Measurements from ENCODE around the gene OR5AU1. TPM values are rescaled to one million over a fixed set of nuclear protein-coding genes. Genes with fewer than 3 reads are reported as not detected.

OR5AU1 gene
- total RNA-seq, result not detected in 2 replicates

DNA sequence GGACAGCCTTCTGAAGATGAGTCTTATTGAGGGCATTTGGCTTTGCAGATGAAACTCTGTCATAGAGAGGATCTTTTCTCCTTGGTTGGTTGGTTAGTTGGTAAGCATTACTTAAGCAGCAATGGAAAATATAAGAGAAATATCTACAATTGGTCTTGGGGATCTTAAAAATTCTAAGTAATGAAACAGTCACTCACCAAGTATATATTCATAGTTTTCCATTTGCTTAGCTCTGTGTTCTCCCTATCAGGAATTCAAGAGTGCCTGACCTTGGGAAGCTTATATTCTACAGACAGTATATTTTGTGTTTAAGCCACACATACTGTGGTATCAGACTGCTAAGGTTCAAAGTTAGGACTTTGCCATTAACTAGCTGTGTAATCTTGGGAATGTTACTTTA lies at the start of gene OR5AU1:
Gene OR5AU1, minus strand, starts transcription at position 101 of the 400 bp plus-strand sequence. CDS start 191 bp downstream, outside the sequence.

Other genes with a start within 250 kb of the OR5AU1 start
- gene RNASE2, start 200.6 kb downstream of the OR5AU1 start, total RNA-seq, result not detected in 2 replicates
- gene METTL17, start 166.1 kb downstream of the OR5AU1 start, total RNA-seq, result 20.6 and 22.3 TPM in 2 replicates
- not detected in 2 replicates for gene SLC39A2, start 156.8 kb downstream of the OR5AU1 start, total RNA-seq
- 0.65 and 1.5 TPM in 2 replicates for gene NDRG2, start 131.0 kb downstream of the OR5AU1 start, total RNA-seq
- gene TPPP2, start 125.8 kb downstream of the OR5AU1 start, total RNA-seq, result not detected in 2 replicates
- not detected in 2 replicates for gene RNASE13, start 121.3 kb downstream of the OR5AU1 start, total RNA-seq
- gene RNASE7, start 113.7 kb downstream of the OR5AU1 start, total RNA-seq, result not detected in 2 replicates
- not detected in 2 replicates for gene RNASE8, start 98.2 kb downstream of the OR5AU1 start, total RNA-seq
- 3.1 and 9.9 TPM in 2 replicates for gene ARHGEF40, start 85.8 kb downstream of the OR5AU1 start, total RNA-seq
- gene ZNF219, start 57.4 kb downstream of the OR5AU1 start, total RNA-seq, result 3.2 and 5.2 TPM in 2 replicates
- gene TMEM253, start 55.0 kb downstream of the OR5AU1 start, total RNA-seq, result 0.13 TPM in 1 of 2 replicates, not detected in the other
- gene HNRNPC, start 113.4 kb upstream of the OR5AU1 start, total RNA-seq, result 659 and 666 TPM in 2 replicates
- under 0.01 and 0.19 TPM in 2 replicates for gene RPGRIP1, start 124.0 kb upstream of the OR5AU1 start, total RNA-seq
- 52.3 and 87.7 TPM in 2 replicates for gene SUPT16H, start 228.0 kb upstream of the OR5AU1 start, total RNA-seq